PFSK-1 (cell line): ENCODE data around the gene EHBP1L1.

ENCODE experiments used
- FOXP2 ChIP-seq: optimal IDR thresholded peaks from 2 replicates; pipeline ENCODE3; 2011; ENCODE audit warnings: borderline replicate concordance, control low read depth, inconsistent platforms; ENCODE audit not compliant: insufficient read depth; ENCODE audit errors: extremely low read length, extremely low read depth
- POLR2AphosphoS5 ChIP-seq: IDR thresholded peaks from 2 replicates; pipeline ENCODE4 v1.6.1; 2012; ENCODE audit warnings: low read depth, mild to moderate bottlenecking, control low read depth, low read length, moderate library complexity
- SIN3A ChIP-seq: IDR thresholded peaks from 2 replicates; pipeline ENCODE4 v1.6.1; 2012; ENCODE audit warnings: mild to moderate bottlenecking, low read length, moderate library complexity, borderline replicate concordance; ENCODE audit not compliant: insufficient read depth
- TAF1 ChIP-seq: IDR thresholded peaks from 2 replicates; pipeline ENCODE4 v1.6.1; 2012; ENCODE audit warnings: low read length, control low read depth, borderline replicate concordance; ENCODE audit not compliant: insufficient read depth
- TF ChIP-seq, protein P1 (sequence below), 2 experiments: IDR thresholded peaks; 2 replicates each; pipeline versions ENCODE4 v1.6.1 to v1.8.0; 2011 to 2012; ENCODE audit warnings: low read depth in 2 of 2, low read length in 2 of 2, control low read depth in 1 of 2, inconsistent platforms in 1 of 2, mild to moderate bottlenecking in 1 of 2, moderate library complexity in 1 of 2; ENCODE audit not compliant: insufficient read depth in 1 of 2

EHBP1L1 gene

DNA sequence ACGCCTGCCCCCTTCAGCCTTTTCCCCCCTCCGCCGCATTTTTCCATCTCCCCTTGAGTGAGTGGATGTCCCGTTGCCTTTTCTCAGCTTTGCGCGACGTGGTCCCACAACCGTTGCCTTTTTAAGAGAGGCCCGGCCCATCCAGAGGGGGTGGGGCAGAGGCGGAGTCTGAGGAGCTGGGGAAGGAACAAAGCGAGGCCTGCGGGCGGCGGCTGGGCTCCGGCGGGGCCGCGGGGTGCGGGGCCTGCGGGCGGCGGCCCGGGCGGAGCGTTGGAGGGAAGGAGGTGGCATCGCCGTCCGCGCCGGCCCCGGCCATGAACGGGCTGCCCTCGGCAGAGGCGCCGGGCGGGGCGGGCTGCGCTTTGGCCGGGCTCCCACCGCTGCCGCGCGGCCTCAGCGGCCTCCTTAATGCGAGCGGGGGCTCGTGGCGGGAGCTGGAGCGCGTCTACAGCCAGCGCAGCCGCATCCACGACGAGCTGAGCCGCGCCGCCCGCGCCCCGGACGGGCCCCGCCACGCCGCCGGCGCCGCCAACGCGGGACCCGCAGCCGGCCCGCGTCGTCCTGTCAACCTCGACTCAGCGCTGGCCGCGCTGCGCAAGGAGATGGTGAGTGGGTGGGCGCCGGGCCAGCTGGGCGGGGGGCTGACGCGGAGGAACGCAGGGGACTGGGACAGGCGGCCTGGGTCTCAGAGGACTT lies 3.3 kb upstream of the EHBP1L1 start, which contains the start of gene FAM89B:
Gene FAM89B, plus strand, starts transcription at position 183 of the 696 bp plus-strand sequence. Its CDS starts 132 bp downstream, at position 315.
- TF ChIP-seq TAF1, result 0 out of 2 replicates have a peak, but pooled peaks have one; percentile 30
- TF ChIP-seq SIN3A, result peak; percentile 68; the same call in 1 of the 2 replicates
- TF ChIP-seq FOXP2, result no peak
- TF ChIP-seq POLR2AphosphoS5, result no peak
- TF ChIP-seq, protein P1, sequence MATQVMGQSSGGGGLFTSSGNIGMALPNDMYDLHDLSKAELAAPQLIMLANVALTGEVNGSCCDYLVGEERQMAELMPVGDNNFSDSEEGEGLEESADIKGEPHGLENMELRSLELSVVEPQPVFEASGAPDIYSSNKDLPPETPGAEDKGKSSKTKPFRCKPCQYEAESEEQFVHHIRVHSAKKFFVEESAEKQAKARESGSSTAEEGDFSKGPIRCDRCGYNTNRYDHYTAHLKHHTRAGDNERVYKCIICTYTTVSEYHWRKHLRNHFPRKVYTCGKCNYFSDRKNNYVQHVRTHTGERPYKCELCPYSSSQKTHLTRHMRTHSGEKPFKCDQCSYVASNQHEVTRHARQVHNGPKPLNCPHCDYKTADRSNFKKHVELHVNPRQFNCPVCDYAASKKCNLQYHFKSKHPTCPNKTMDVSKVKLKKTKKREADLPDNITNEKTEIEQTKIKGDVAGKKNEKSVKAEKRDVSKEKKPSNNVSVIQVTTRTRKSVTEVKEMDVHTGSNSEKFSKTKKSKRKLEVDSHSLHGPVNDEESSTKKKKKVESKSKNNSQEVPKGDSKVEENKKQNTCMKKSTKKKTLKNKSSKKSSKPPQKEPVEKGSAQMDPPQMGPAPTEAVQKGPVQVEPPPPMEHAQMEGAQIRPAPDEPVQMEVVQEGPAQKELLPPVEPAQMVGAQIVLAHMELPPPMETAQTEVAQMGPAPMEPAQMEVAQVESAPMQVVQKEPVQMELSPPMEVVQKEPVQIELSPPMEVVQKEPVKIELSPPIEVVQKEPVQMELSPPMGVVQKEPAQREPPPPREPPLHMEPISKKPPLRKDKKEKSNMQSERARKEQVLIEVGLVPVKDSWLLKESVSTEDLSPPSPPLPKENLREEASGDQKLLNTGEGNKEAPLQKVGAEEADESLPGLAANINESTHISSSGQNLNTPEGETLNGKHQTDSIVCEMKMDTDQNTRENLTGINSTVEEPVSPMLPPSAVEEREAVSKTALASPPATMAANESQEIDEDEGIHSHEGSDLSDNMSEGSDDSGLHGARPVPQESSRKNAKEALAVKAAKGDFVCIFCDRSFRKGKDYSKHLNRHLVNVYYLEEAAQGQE (IDR thresholded peaks at IDR 0.05; ENCODE audit: insufficient read depth in 1 of 2, low read depth in 2 of 2, low read length in 2 of 2), result no peak

DNA sequence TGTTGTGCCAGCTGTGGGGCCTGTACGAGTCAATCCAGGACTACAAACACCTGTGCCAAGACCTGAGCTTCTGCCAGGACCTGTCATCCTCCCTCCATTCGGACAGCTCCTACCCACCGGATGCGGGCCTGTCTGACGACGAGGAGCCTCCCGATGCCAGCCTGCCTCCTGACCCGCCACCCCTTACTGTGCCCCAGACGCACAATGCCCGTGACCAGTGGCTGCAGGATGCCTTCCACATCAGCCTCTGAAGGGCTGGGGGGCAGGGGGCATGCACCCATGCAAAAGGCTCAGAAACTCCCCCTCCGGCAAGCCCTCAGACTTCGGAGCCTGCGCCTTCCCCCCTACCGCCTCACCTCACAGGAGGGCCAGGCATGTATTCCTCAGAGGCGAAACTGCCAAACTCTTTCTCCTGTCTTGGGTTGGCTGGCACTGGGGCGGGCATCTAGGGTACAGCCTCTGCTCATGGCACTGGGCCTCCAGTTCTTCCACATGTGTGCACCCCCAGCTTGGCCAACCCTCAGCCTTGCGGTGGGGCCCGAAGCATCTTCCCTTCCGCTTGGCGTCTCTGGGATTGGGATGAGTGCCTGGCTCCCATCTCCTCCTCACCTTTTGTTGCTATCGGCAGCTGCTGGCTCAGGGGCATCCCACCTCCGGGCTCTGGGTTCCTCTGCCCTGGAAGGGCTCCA lies 2.3 kb upstream of the EHBP1L1 start:
- TF ChIP-seq SIN3A, result no peak

DNA sequence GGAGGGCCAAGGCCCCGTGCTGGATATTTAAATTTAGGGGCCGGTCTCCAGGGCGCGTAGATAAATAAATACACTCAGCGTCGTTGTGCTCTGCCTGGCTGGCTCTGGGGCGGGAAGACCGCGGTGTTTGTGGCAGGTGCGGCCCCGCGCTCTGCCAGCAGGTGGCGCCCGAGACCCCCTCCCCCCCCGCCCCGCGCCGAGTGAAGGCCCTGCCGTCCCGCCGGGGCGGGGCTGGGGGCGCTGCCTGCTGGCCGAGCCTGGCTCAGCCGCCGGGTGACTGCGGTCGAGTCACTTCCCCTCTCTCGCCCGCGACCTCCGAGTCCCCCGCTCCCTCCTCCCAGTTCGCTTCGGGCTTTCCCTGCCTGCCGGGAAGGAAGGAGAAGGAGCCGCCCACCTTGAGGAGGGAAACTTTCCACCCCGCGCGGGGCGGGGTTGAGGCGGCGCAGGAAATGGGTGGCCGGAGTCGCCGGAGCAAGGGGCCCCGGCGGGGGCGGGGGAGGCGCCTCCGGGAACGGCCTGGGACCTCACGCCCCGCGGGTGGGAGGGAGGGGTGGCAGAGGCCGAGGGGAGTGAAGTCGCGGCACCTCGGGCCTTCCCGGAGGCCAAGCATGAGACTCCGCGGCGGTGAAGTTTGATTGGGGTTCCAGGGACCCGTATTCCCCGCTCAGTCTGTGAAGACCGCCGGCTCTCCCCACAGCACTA lies 1.6 kb upstream of the EHBP1L1 start:
- TF ChIP-seq, protein P1 (IDR thresholded peaks at IDR 0.05; ENCODE audit: insufficient read depth in 1 of 2, low read depth in 2 of 2, low read length in 2 of 2), result no peak
- TF ChIP-seq SIN3A, result peak; percentile 43; the same call in 1 of the 2 replicates

DNA sequence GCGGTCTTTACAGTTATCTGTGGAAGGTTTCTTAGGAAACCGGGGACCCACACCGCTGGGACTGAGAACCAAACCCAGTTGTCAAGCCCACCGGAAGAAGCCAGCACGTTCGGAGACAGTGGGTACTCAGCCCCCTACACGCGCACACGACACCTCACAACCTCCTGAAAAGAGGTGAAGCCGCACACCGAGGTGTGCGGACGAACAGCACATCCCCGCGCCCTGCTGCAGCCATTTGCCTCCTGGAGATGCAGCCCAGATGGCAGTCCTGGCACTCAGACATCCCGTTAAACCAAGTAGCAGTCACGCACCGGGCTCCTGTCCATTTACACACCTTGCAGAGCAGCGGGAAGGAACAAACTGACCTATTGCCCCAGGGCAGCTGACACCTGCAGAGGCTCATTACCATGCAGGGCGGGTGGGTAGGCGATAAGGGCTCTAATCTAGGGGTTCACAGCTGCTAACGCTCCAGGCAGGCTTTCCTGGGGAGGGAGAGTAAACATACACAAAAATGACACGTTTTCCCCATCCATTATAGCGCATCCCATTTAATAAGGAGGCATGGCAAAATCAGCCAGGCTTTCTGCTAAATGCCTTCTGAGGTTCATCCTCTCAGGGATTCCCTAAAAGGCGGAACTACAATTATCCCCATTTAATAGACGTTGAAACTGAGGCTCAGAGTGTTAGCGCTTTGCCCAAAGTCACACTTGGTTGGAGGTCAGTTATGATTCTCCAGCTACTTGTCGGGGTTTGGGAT lies 864 bp upstream of the EHBP1L1 start:
- TF ChIP-seq, protein P1 (IDR thresholded peaks at IDR 0.05; ENCODE audit: insufficient read depth in 1 of 2, low read depth in 2 of 2, low read length in 2 of 2), result no peak
- peak; percentile 25; the same call in 1 of the 2 replicates for TF ChIP-seq TAF1
- peak; percentile 41 for TF ChIP-seq POLR2AphosphoS5
- peak; percentile 8; the same call in 1 of the 2 replicates for TF ChIP-seq SIN3A
- TF ChIP-seq FOXP2, result no peak

DNA sequence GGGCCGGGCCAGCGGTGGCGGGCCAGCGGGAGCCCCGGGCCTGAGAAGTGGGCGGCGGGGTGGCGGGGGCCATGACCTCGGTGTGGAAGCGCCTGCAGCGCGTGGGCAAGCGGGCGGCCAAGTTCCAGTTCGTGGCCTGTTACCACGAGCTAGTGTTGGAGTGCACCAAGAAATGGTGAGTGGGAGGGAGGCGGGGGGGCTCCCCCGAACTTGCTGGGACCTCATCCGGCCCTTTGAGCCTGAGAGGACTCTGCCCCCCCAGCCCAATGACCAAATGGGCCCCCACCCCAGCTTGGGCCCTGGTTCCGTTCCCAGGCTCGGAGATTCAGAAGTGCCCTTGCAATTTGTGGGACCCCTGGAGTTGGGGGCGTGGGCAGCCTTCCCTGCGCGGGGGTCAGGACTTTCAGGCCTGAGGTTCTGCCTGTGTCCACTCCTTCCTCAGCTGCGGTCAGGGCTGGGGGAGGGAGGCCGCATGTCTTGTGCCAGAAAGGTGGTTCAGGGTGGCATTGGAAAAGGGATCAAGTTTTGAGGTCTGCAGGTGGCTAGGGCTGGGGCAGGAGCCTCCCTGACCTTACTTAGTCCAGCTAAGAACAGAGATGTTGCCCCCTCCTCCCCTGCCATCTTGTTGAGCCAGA lies 496 bp downstream of the EHBP1L1 start:
- TF ChIP-seq, protein P1 (IDR thresholded peaks at IDR 0.05; ENCODE audit: insufficient read depth in 1 of 2, low read depth in 2 of 2, low read length in 2 of 2), result no peak
- TF ChIP-seq POLR2AphosphoS5 (no peak), SIN3A (no peak), TAF1 (no peak), FOXP2 (no peak)
